Stimulated activated CD8-positive, alpha-beta memory T cell treated with anti-CD3 and anti-CD28 coated beads, Interleukin-4, amount 100 ng/mL, for 24 hours (primary cell): ENCODE measurements around the gene HPCA.

Experiments
- DNase-seq: peaks from one replicate; pipeline ENCODE4 v3.0.0-alpha.2; 2020; ENCODE audit warnings: low read depth

Gene HPCA

DNA sequence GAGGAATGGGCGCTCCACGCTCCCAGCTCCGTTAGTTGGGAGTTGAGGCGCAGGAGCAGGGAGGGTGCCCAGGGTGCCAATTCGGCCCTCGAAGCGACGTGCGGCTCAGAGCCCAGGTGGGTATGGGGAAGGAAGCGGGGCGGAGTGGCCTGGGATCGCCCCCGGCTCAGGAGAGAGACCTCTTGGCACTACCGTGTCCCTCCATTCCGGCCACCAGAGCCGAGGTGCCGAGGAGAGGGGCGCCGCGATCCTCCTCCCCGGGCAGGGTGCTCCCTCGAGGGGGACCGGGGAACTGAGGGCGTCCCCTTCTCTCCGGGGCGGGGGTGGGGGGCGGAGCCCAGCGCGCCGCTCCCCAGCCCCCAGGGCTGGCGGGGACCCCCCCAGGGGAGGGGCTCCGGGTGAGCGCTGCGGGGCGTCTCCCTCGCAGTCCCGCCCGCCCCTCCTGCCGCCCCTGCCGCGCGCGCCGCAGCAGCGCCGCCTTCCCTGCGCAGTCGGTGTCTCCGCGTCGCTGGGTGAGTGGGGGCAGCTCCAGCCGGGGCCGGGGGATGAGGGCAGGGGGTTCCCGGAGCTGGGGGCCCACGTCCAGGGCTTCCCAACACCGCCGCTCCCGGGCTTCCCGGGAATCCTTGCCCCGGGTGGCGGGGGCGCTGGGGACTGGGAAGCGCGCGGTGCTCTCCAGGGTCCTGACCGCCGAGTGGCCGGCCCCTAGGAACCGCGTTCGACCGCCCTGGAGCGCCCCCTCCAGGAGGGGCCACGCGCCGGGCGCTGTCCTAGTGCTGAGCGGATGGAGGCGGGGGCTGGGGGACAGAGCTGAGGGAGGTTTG lies at the start of gene HPCA:
Gene HPCA (plus strand): TSS at position 488 of the 824 bp plus-strand sequence. CDS start 2,408 bp downstream, outside the sequence.
- DNase-seq = peak; percentile 26

DNA sequence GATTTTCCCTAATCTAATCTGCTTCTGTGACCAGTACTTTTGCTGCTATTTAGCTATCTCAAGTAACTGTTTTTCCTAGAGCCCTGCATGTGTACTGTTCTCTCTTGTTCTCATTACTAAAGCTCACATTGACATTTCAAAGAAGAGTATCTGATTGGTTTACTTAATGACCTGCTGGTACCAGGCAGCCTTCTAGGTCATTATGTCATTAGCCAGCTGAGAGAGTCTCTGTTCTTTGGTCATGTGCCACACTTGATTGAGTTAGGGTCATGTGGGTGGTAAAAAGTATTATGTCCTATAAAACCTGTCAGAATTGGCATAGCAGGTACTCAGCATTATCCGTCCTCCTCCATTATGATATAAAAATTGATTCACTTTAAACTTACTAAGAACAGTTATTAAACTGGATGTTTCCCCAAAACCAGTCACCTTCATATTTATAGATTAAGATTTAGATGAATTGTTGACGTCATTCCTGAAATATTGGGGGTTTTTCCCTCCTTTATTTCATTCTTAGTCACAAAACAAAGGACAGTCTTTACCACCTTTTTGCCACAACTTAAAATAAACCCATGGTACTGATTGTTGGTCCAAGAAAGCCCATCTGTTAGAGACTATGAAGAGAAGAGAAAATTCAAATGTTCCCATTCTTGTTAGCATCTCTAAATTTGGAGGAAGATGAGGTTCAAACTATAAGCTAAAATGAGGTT lies 37.8 kb upstream of the HPCA start:
- DNase-seq = no peak

DNA sequence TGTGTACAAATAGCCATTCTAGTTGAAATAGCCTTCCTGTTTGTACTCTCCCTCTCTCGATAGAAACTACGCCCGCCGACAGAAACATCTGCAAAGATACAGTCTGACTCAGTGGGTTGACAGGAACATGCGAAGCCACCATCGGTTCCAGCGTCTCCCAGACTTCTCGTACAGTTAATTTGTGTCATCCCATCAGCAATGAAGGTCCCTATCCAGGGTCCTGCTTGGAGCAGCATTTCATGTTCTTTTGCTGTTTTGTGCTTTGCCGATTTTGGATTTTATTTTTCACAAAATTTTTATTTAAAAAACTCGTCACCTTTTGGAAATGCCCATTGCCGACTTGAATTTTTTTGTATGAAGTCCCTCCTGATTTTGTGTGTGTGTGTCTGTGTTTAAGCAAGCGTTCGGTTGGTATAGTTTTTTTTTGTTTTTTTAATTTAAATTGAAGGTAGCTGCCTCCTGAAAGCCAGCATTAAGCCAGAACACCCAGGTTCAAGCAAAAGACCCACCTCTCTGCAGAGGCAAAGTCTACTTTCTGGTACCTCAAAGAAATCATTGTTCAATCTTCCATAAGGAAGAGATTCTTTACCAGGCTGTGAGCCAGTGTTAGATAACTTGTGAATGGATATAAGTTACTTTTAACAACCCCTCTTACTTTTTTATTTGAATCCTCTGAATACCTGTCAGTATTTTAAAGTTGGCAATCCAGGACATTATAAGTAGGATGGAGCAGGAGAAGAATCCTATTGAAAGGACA lies 30.3 kb upstream of the HPCA start:
- no peak for DNase-seq

DNA sequence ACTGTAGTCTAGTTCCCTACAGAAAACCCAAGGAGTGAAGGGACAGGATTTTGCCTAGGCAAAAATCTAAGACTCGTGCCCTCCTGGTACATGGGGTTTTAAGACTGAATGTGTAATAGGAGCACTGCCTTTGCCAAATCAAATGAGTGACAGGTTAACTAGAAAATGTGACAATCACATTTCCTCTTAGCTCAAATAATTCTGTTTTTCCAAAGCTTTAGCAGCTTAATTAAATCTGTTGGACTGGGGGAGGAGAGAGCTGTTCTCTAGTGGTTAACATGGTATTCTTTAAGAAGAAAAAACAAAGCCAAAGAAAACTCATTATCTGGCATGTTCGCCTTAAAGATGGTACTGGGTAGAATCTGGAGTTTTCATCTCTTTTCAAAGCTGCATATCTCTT lies 28.2 kb upstream of the HPCA start:
- DNase-seq = no peak

DNA sequence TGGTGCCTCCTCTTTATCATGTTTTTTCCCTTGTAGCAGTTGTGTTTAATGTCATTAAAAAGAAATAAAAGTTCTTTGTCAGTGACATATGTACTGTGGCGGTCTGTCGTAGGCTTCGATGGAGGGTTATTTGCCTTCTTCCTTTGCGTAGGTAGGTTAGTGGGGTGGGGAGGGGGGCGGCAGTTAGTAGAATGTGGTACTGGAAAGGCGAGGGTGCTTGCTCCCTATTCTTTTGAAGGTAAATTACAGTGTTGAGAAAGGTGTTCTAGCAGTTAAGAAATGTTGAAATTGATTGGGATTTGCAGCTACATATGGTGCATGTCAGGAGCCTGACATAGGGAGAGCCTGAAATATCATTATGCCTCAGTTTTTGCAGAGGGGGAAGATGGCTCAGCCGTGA lies 27.5 kb upstream of the HPCA start:
- no peak for DNase-seq

DNA sequence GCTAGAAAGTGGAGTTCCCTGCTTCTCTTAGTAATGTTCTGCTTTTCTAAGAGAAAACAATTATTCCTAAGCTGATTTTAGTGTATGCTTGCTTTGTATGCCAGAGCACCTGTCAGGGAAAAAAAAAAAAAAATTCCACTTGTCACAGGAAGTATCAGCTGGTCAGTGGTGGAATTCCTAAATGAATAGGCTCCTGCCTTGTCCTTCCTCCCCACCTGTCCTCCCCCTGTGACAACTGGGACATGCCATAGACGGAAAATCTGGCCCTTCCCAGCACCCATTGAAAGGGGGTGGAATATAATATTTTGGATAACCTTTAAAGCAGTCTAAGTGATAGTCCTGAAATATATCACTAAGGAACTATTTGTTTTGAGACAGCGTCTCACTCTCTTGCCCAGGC lies 26.4 kb upstream of the HPCA start:
- DNase-seq = no peak

DNA sequence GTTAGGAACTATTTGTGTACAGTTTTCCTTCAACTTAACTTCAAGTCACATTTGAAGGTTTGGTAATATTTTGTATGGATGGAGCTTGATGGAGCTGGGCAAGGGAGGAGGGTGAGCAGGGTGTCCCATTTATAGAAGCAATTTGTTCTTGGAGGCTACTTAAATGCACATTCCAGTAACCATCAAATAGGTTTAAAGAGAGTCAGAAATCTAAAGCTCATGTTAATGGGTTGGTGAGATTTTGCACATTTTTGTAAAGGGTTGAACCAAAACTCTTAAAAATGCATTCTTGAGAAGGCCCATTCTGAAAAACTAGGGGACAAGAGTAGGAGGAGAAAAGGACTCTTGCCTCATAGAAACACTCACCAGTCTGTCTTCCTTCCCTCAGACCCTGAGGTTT lies 25.7 kb upstream of the HPCA start:
- no peak for DNase-seq

DNA sequence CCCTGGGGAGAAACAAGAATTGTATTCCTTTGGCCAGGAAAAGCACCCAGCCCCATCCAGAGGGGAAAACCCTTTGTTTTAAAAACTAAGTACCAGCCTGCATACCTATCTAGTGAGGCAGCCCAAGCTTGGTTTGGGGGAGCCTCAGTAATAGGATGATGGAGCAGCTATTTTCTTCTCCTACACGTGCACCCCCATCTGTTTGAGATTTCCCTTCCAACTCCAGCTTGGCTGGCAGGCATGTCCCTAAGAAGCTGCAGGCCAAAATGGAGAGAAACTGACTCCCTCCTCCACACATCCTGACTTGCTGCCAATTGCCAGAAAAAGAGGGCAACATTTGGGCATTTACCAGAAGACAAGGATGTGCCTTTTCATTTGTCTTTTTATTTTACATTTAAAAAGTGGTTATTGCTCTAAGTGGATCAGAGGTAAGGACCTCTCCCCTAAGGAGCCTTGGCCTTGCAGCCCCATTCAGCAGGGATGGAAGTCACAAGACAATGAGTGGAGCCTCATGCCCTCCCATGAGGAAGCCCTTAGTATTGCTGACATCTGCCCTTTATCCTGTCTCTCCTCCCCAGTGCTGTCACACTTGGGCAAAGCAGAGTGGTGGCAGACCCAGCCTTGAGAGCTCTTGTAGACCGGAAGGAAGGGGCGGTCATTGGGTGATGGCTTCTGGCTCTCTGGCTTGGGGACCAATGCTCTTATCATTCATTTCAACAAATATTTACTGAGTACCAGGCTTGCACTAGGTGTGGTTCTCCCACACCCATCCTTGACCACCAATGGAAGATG lies 24.2 kb upstream of the HPCA start:
- DNase-seq = no peak

DNA sequence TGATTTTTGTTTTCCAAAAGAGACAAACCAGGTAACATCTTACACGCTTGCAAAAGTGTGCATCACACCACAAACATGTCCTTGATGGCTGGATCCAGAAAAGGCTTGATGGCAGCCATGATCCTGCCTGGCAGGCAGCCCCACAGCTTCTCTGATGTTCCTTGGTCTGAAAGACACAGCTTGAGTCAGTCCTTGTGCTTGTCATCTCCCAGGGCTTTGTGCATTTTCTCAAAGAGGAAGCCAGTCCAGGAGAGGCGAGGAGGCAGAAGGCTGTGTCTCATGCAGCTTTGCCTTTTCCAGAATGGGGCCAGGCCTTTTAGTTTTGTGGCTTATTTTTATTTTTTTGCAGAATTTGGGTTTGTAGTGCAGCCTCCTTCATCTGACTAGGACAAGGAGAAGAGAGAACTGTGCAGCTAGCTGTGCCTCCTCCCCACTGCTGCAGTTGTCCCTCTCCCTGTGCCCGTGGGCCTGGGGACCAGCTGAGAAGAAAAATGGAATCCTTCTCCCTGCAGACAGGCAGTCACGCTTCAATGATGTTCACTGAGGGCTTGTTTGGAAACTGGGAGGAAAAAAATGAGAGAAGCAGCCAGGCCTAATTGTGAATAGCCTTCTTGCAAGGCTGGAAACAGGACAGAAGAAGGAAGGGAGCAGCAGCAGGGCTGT lies 22.9 kb upstream of the HPCA start:
- no peak for DNase-seq

DNA sequence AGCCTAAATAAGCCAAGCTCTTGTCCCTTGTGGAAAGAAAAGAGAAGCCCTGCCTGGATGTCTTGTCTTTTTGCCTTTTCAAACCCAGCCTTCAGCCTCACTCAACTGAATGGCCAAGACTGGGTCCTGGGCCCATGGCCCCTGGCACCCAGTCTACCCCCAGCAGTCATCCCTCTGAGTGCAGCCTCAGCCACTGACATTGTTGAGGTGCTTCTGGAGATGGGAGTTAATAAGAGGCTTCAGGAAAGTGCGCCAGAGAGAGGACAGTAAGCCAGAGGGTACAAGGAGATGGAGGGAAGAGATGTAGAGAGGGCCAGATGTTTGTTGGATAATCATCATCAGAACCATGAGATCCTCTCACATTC lies 22.4 kb upstream of the HPCA start:
- no peak for DNase-seq

DNA sequence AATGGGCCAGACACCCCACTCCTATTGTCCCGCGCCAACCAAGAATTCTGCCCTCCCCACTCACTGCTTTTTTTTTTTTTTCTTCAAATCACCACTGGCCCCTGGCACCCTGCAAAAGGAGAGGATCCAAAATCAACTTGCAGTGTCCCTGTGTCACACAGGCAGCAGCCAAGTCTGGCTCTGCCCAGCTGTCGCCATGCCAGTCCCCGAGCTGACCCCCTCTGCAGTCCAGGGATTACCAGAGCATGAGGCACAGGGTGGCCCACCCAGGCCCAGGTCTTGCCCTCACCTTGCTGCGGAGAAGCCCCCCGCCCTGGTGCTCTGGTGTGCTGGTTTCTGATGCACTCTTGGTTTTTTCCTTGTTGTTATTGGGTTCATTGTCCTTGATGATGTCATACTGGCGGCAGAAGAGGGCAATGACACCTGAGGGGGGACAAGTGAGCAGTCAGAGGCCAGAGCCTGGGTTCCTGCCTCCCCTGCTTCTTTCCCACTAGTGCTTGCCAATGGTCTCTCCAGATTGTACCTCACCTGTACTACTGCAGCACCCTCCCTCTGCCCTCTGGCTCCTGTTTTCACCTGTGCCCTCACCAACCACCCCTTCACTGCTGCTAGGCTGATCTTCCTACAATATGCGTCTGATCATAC lies 21.8 kb upstream of the HPCA start:
- no peak for DNase-seq

DNA sequence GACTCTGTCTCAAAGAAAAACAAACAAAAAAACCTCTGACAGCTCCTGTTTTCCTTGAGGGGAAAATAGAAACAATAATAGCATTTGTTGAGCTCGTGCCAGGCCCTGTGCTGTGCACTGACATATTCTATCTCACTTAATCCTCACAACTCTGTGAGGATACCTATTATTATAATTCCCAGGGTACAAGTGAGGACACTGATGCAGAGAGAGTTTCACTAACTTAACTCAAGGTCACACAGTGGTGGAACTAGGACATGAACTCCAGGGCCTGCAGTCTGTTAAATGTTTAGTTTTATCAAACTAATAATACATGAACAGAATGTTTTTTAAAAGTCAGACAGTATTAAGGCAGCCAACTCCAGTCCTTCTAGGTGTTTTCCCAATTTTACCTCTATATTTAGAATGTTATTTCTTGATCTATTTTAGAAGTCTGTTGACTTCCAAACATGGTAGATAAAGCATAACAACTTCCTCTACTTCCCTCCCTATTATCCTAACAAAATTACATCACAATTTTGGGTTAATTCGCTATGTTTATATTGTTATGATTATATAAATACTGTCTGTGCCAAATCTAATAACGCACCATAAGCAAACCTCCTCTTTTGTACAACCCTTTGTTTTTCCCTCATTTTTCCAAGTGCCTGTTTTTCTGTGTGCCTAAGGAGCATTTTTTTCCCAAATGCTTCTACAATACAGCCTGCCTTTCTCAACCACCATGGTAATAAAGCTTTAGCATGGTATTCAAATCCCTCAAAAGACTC lies 20.5 kb upstream of the HPCA start:
- DNase-seq = no peak

DNA sequence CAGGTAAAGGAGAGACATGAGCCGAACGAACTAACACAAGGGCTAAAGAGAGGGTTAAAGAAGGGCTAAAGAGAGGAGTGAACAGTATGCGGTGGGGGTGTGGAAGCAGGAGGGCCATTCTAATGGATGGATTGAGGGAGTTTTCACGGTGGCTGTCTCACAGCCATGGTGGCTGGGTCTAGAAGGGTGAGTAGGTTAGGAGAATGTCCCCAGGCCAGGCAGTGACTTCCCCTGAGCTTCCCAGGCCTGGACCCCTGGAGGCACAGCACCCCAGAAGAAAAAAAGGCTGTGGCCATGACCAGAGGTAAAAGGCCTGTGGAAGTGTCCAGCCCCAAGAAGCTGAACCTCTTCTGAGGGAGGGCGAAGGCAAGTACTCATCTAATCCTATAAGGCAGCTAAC lies 19.1 kb upstream of the HPCA start:
- DNase-seq = no peak

DNA sequence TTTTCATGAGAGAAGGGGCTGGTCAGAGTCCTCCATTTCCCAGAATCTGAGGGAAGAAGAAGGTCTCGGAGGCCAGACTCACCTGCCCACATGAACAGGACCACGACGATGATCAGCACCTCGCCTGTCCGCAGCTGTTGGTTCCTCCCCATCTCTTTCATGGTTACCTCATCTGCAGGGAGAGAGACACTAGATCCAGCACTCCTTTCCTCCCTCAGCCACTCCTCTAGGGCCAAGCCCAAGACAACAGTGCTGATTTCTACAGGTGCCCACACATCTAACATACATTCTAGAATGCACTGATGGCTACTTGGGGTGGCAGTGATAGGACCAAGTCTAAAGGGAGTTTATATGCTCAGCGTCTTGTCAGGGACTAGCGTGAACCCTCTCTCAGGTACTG lies 18.6 kb upstream of the HPCA start:
- no peak for DNase-seq

DNA sequence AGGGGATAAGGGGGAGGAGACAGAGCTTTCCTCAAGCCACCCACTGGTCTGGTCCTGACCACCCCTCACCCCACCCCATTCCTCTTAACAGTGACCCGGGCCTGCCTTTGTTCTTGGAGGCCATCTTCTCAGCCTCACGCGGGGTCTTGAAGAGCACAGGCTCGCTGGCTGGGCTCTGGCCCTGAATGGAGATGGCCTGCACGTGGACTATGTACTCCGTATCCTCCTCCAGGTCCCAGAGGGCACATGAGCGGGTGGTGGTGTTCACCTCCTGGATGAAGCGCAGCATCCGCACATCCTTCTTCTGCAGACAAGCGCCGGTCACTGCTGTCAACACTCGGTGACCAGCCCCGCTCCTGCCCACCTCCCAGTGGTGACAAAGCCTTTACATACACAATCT lies 18.2 kb upstream of the HPCA start:
- DNase-seq = no peak

DNA sequence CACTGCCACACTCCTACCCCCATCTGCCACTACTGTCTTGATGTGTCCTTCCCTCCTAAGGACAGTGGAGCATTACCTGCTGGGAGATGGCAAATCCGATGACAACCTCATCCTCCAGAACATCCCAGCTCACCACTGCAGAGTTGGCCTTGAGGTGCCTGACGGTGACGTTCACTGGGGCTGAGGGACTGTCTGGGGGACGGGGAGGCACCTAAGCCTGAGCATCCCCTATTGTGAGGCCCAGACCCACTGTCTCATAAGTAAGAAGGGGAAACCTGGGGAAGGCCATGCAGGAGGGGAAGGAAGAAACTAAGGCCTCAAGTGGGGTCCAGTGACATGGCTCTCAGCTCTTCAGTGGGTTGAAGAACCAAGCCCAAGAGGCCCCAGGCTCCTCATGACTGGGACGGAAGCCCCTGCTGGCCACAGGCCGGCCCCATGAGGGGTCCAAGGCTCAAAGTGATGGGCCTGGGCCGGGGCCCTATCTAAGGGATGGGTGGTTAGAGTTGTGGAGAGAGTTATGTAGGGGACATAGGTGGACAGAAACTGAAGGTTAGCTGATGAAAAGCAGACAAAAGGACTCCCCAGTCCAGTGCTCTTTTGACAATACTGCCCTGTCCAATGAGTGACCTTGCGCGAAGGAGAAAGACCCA lies 17.4 kb upstream of the HPCA start:
- no peak for DNase-seq

DNA sequence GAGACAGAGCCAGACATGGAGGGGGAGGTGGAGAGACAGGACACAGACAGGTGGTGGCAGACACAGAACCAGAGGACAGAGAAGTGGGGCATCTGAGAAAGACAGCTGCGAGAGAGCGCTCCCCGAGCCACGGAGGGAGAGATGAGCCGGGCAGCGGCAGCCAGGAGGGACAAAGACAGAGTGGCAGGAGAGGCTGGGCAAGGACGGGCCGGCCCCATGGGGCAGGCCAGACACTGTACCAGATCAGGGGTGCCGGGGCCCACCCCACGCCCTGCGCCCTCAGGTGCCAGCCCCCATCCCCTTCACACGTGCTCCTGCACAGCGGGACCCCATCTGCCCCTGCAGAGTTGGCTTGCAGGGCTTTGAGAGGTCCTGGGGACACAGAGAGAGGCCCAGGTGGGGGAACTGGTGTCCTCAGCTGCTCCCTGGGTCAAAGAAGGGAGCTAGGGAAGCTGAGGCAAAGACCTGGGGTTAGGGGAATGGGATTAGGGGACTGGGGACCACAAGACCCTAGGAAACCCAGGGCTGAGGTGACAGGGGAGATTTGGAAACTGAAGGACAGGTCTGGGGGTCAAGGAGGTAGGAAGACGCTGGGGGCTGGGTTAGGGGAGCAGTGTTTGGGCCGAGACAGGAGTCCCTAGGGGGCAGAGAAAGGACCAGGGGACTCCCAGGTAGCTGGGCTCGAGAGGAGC lies 16.2 kb upstream of the HPCA start:
- no peak for DNase-seq

DNA sequence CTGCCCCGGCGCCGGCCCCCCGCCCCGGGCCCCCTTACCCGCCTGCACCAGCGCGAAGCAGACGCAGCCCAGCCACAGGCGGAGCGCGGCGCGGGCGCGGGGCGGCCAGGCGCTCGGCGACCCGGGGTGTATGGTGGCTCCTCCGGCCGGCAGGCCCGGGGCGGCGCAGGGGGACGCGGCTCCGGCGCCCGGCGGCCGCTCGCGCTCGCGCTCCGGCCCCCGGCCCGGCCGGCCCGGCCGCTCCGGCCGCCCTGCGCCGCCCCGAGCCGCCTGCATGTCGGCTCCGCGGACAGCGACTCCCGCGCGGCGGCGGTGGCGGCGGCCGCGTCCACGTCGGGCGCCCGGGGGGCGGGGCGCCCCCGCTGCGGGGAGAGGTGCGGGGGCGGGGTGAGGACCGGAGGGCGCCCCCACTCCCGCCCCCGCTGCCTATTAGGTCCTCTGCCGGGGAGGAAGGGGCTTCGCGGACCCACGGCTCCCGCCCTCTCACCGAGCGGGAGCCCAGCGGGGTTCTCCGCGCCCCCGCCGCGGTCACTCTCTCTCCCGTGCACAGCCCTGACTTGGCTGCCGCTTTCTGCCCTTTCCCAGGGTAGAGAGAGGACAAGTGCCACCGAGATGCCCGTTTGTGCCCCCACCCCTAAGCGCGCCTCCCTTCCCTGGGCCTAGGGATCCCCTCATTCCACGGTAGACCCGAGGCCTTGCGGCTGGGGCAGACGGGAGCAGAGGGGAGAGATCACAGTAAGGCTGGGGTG lies 15.5 kb upstream of the HPCA start, which contains the start of gene FNDC5:
Gene FNDC5 (minus strand): TSS at position 298 of the 749 bp plus-strand sequence.
- DNase-seq = no peak
